ENCODE data around the gene UBE2G2.

The UBE2G2 gene

GRCh38 chr21:44749759-44750674 lies 51.6 kb downstream of the UBE2G2 start:
- H3K36me3 Mint-ChIP-seq (ENCODE audit: low read depth) = no peaks in the 10 kb centered on the region
- no peaks in the 10 kb centered on the region for H3K9me3 Mint-ChIP-seq
- H3K4me1 Mint-ChIP-seq (ENCODE audit: low read depth) = no peaks in the 10 kb centered on the region
- H3K27me3 Mint-ChIP-seq = peaks cover 10% of the 10 kb centered on the region
- H3K4me3 Mint-ChIP-seq = no peak overlapping the region
- no peak overlapping the region for H3K27ac Mint-ChIP-seq

DNA sequence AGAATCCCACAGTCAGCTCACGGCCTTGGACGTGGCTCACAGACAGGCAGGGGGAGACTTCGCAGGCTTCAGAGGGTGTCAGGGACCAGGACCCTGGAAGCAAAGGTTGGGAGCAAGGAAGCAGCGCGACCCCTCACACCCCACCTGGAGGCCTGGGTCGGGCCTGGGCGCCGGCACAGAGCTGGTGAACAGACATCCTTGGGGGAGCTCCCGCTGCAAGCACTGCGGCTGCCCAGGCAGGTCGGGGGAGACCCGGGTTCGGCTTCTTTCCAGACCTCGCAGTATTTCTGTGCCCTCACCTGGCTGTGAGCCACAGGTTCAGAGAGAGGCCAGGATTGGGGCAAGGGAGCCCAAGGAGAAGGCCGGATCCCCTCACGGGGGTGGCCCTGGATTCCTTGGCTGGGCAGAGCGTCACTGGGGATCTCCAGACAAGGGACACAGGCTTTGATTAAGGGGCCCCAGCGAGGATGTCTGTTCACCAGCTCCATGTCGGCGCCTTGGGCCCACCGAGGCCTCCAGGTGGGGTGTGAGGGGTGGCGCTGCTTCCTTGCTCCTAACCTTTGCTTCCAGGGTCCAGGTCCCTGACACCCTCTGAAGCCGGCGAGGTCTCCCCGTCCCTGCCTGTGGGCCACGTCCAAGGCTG lies 52.4 kb downstream of the UBE2G2 start:
- no peaks in the 10 kb centered on the region for H3K4me1 Mint-ChIP-seq (ENCODE audit: low read depth)
- H3K36me3 Mint-ChIP-seq (ENCODE audit: low read depth) = no peaks in the 10 kb centered on the region
- no peak overlapping the region for H3K4me3 Mint-ChIP-seq
- H3K27me3 Mint-ChIP-seq = peaks cover 10% of the 10 kb centered on the region
- H3K9me3 Mint-ChIP-seq = no peaks in the 10 kb centered on the region
- no peak overlapping the region for H3K27ac Mint-ChIP-seq

DNA sequence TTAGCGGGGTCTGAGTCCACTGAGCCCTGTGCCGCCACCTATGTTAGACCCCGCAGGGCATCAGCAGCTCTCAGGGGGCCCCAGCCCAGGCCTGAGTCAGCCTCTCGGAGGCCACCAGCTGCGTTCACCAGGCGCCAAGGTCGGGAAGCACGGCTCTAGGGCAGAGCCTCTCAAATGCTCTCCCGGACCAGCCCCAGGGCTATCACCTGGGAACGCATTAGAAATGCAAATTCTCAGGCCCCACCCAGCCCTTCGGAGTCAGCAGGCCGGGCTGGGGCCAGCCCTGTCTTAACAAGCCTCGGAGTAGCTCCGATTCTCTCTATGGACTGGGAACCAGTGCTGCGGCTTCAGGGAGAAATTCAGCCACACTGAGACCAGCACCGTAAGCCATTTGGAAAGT lies 53.0 kb downstream of the UBE2G2 start:
- Mint-ChIP-seq H3K36me3 (ENCODE audit: low read depth) (no peaks in the 10 kb centered on the region), H3K4me1 (ENCODE audit: low read depth) (no peaks in the 10 kb centered on the region), H3K27ac (no peak overlapping the region), H3K9me3 (no peaks in the 10 kb centered on the region), H3K4me3 (no peak overlapping the region), H3K27me3 (peaks cover 10% of the 10 kb centered on the region)

DNA sequence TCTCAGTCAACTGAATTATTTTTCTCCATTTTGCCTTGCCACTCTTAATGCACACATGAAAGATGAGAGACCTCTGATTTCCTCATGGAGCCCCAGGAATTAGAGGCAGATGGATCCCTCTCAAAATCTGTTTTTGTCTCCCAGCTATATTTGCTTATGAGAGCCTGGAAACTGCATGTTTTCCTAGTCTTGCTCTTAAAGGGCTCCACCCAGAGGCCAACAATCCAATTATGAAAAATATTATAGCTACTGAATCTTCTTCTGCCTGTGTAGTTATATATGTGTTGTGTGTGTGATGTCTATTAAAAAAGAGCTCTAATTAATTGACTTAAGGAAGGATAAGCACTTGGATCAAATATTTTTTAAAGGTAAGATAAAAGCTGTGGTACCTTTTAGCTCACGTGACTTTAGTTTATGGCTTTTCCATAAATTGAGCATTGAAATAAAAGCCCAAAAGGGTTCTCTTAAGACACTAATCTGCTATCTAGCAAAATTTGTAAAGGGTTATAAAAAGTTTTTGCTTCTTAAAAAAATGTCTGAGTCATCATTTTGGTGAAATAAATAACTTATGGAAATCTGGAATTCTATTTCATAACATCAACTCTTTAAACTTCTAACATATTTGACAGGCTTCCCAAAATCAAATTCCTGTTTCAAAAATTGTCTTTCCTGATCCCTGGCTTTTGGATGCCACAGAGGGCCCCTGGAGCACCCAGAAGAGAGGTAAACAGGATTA lies 59.0 kb downstream of the UBE2G2 start:
- Mint-ChIP-seq H3K27ac (no peak overlapping the region), H3K4me3 (no peak overlapping the region), H3K9me3 (no peaks in the 10 kb centered on the region), H3K27me3 (no peaks in the 10 kb centered on the region), H3K36me3 (ENCODE audit: low read depth) (no peaks in the 10 kb centered on the region), H3K4me1 (ENCODE audit: low read depth) (no peaks in the 10 kb centered on the region)

- no peaks in the 10 kb centered on the region for H3K27me3 Mint-ChIP-seq
- H3K4me3 Mint-ChIP-seq = no peak overlapping the region
- no peak overlapping the region for H3K27ac Mint-ChIP-seq
- no peaks in the 10 kb centered on the region for H3K36me3 Mint-ChIP-seq (ENCODE audit: low read depth)
- no peaks in the 10 kb centered on the region for H3K4me1 Mint-ChIP-seq (ENCODE audit: low read depth)
- no peaks in the 10 kb centered on the region for H3K9me3 Mint-ChIP-seq
Measured at GRCh38 chr21:44741921-44742320, 59.7 kb downstream of the UBE2G2 start.

DNA sequence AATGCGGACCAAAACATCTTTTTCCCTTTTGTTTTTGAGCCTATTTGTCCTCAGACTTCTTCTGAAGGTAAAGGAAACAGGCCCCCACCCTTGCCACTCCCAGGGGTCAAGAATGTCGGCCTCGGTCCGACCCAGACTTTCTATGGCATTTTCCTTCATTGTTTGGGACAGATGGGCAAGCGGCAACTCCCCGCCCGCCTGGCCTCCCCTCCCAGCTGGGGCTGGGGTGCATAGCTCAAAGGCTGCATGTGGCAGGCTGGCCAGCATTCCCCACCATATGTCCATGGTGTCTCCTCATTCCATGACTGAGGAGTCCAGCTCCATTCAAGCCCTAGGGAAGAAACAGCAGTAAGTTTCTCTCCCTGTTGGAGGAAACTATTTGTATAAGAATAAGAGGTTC lies 60.9 kb downstream of the UBE2G2 start:
- no peaks in the 10 kb centered on the region for H3K27me3 Mint-ChIP-seq

GRCh38 chr21:44739316-44739715 lies 62.3 kb downstream of the UBE2G2 start:
- H3K4me1 Mint-ChIP-seq (ENCODE audit: low read depth) = no peaks in the 10 kb centered on the region
- no peaks in the 10 kb centered on the region for H3K9me3 Mint-ChIP-seq
- H3K4me3 Mint-ChIP-seq = no peak overlapping the region

More for the DNA sequence above, 60.9 kb downstream of the UBE2G2 start:
- no peaks in the 10 kb centered on the region for H3K4me1 Mint-ChIP-seq (ENCODE audit: low read depth)
- H3K36me3 Mint-ChIP-seq (ENCODE audit: low read depth) = no peaks in the 10 kb centered on the region
- H3K27ac Mint-ChIP-seq = no peak overlapping the region
- H3K9me3 Mint-ChIP-seq = no peaks in the 10 kb centered on the region
- no peak overlapping the region for H3K4me3 Mint-ChIP-seq

GRCh38 chr21:44738621-44739020 lies 63.0 kb downstream of the UBE2G2 start:
- no peaks in the 10 kb centered on the region for H3K36me3 Mint-ChIP-seq (ENCODE audit: low read depth)
- no peaks in the 10 kb centered on the region for H3K27me3 Mint-ChIP-seq

More at GRCh38 chr21:44739316-44739715, 62.3 kb downstream of the UBE2G2 start:
- Mint-ChIP-seq H3K27me3 (no peaks in the 10 kb centered on the region), H3K36me3 (ENCODE audit: low read depth) (no peaks in the 10 kb centered on the region), H3K27ac (no peak overlapping the region)

DNA sequence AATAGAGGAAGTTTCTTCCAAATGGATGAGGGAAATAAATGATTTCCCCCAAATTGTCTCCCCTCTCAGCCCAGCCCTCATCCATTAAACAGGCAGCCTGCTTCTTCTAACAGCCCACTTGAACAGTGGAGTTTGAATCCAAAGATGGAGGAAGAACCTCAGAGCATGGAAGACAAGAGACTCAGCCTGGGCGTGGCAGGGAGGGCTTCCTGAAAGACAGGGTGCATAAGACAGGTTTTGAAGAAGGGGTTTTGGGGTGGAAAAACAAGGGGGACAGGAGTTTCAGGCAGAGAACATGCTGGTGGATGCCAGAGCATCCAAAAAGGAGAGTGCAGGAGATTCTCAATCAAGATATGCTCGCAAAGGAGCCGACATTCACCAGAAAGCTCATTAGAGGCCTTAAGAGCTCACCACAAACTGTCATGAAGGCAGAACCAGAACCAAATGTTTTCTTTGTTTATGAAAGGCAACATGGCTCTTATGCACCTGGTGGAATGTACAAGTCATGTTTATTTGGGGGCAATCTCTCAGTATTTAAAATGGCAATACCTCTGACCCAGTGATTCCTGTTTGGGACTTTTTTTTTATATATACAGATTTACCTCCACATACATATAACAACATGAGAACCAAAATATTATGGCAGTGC lies 63.8 kb downstream of the UBE2G2 start:
- no peaks in the 10 kb centered on the region for H3K27me3 Mint-ChIP-seq
- no peak overlapping the region for H3K4me3 Mint-ChIP-seq
- no peak overlapping the region for H3K27ac Mint-ChIP-seq
- H3K4me1 Mint-ChIP-seq (ENCODE audit: low read depth) = no peaks in the 10 kb centered on the region
- no peaks in the 10 kb centered on the region for H3K9me3 Mint-ChIP-seq
- no peaks in the 10 kb centered on the region for H3K36me3 Mint-ChIP-seq (ENCODE audit: low read depth)

More at GRCh38 chr21:44738621-44739020, 63.0 kb downstream of the UBE2G2 start:
- Mint-ChIP-seq H3K9me3 (no peaks in the 10 kb centered on the region), H3K4me3 (no peak overlapping the region), H3K4me1 (ENCODE audit: low read depth) (no peaks in the 10 kb centered on the region), H3K27ac (no peak overlapping the region)

DNA sequence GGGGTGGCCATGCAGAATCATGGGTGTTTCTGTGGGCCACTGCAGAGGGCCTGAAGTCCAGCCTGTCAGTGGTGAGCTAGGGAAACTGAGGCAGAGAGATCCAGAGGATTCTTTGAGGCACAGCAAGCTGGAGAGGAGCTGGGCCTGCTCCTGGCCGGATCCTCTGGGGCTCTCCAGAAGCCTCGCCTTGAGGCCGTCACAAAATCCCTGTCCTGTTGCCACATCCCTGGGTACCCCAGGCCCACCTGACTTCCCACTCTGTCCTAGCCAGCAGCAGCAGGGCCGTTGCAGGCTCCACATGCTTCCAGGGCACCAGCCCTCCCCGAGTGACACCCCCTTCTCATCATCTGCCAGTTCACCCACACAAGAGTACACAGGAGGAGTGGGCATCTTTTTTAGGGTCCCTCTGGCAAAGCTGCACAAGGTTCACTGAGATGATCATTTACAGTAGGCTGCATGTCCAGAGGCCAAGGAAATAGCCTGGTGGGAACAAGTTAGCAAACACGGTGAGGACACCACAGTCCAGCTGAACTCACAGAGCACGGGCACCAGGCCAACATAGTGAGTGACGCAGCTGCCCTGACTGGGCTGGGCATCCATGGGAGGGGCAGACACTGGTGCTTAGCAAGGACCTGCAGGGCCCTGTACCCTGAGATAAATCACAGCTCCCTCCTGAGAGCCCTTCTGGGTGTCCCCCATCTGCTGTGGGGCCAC lies 65.2 kb downstream of the UBE2G2 start:
- H3K27ac Mint-ChIP-seq = no peak overlapping the region
- H3K4me1 Mint-ChIP-seq (ENCODE audit: low read depth) = no peaks in the 10 kb centered on the region
- H3K9me3 Mint-ChIP-seq = no peaks in the 10 kb centered on the region
- no peaks in the 10 kb centered on the region for H3K27me3 Mint-ChIP-seq
- no peak overlapping the region for H3K4me3 Mint-ChIP-seq
- H3K36me3 Mint-ChIP-seq (ENCODE audit: low read depth) = no peaks in the 10 kb centered on the region

DNA sequence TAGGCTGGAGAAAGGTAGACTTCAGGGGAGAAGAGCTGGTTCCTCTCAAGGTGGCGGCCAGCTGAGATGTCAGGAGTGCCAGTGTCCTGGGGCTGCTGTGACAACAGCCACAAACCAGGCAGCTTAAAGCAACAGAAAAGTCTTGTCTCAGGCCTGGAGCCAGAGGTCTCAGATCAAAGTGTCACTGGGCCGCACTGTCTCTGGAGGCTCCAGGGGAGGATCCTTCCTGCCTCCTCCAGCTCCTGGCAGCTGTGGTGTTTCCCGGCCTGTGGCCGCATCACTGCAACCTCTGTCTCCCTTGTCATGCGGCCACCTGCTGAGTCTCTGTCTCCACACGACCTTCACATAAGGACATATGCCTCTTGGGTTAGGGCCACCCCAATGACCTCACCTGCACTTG lies 65.8 kb downstream of the UBE2G2 start:
- H3K36me3 Mint-ChIP-seq (ENCODE audit: low read depth) = no peaks in the 10 kb centered on the region
- no peak overlapping the region for H3K27ac Mint-ChIP-seq
- no peak overlapping the region for H3K4me3 Mint-ChIP-seq
- no peaks in the 10 kb centered on the region for H3K27me3 Mint-ChIP-seq
- H3K4me1 Mint-ChIP-seq (ENCODE audit: low read depth) = no peaks in the 10 kb centered on the region
- no peaks in the 10 kb centered on the region for H3K9me3 Mint-ChIP-seq

- Mint-ChIP-seq H3K27me3 (no peaks in the 10 kb centered on the region), H3K27ac (no peak overlapping the region), H3K9me3 (no peaks in the 10 kb centered on the region), H3K36me3 (ENCODE audit: low read depth) (no peaks in the 10 kb centered on the region), H3K4me3 (no peak overlapping the region), H3K4me1 (ENCODE audit: low read depth) (no peaks in the 10 kb centered on the region)
Measured at GRCh38 chr21:44734841-44735240, 66.8 kb downstream of the UBE2G2 start.

DNA sequence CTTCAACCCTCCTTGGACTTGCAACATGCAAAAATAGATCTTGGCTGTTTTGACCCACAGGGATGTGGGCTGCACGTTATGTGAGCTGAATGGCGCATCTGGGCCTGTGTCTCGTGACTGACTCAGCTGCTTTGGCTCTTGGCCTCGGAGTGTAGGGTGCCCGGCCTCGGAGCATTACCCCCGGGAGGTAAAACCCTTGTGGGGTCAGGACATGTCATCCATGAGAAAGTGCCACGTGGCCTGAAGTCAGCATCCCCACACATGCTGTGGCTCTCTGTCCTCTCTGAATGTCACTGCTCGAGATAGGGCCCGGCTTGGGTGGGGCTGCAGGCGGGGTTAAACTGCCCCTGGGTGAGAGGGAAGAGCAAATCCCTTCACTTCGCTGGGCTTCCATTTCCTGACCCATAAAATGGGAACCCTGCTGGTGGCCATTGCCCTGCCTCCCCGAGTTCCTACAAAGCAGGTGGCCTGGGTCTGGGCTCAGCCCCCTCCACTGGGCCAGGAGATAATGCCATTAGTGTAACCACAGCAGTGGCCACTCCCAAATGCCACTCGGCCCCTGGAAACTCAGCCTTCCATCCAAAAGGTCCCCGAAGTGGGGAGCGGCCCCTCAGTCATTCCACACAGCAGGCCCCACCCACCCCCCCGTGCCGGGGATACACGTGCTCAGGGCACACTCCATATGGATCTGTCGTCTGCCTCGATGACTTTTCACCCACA lies 67.4 kb downstream of the UBE2G2 start:
- no peaks in the 10 kb centered on the region for H3K27me3 Mint-ChIP-seq
- no peak overlapping the region for H3K27ac Mint-ChIP-seq
- H3K36me3 Mint-ChIP-seq (ENCODE audit: low read depth) = no peaks in the 10 kb centered on the region
- H3K9me3 Mint-ChIP-seq = no peaks in the 10 kb centered on the region
- H3K4me1 Mint-ChIP-seq (ENCODE audit: low read depth) = no peaks in the 10 kb centered on the region
- H3K4me3 Mint-ChIP-seq = no peak overlapping the region

DNA sequence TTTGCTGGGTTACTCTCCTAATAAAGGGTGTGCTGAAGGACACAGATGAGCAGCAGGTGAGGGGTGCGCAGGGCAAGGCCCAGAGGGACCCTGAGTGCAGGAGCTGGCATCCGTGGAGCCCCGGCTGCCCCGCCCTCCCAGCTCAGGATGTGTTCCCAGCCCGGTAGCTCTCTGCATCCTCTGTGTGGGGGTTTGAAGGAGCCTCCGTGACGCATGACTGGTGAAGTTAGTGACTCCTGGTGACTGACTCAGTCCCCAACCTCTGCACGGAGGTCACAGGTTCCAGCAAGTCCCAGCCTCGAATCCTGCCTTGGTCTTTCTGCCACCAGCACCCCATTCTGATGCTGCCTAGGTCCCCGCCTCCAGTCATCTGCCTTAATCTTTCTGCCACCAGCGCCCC lies 68.7 kb downstream of the UBE2G2 start:
- Mint-ChIP-seq H3K27ac (no peak overlapping the region), H3K36me3 (ENCODE audit: low read depth) (no peaks in the 10 kb centered on the region), H3K9me3 (no peaks in the 10 kb centered on the region), H3K27me3 (peaks cover 2% of the 10 kb centered on the region), H3K4me1 (ENCODE audit: low read depth) (no peaks in the 10 kb centered on the region), H3K4me3 (no peak overlapping the region)
